DND-41 (cell line): ENCODE results near the gene CNTRL.

Source experiments
- CTCF ChIP-seq: IDR thresholded peaks from 2 replicates; pipeline ENCODE4 v1.5.1; 2012; ENCODE audit warnings: borderline replicate concordance, low read length, moderate library complexity, mild to moderate bottlenecking; ENCODE audit not compliant: poor library complexity, severe bottlenecking; ENCODE audit errors: extremely low read depth
- EZH2 ChIP-seq: IDR thresholded peaks from 3 replicates; pipeline ENCODE4 v1.6.1; 2012; ENCODE audit warnings: borderline replicate concordance, low read depth, mild to moderate bottlenecking, moderate library complexity, low read length, inconsistent platforms; ENCODE audit not compliant: severe bottlenecking

DNA sequence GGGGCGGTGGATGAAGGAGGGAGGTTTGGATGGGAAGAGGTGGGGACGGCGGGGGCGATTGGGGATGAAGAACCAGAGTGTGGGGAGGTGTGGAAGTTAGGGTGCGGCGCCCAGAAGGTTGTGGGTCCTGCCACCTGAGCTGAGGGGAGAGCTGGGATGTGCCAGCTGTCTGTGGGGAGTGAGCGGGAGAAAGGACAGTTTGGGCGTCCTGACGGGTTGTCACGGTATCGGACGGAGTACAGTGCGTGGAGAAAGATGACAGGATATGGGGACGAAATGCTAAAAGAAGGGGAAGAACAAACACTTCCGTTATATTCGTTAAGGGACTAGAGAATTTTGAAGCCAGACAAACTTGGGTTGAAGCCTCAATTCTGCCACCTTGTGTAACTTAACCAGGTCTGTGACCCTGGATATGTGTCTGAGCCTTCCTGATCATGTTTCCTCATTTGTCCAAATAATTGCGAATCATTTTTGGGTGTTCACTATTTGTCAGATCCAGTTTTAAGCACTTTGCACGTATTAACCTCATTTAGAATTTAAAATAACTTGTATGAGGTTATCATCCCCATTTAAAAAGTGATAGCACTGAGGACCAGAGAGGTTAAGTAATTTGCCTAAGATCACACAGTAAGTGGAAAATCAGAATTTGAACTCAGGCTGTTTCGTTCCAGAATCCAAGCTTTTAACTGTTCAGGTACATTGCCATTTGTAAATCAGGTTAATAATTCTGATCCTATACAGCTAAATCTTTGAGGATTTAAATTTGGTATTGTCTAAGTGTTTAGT lies 689 bp downstream of the CNTRL start:
- TF ChIP-seq CTCF (peak; percentile 52), EZH2 (no peak)
